PC-3 (cell line): Measurements from ENCODE around the gene UBE2E3.

Experiments used
- EZH2 ChIP-seq: fragments of 300-600 bp; sonication (generic); IDR thresholded peaks from one replicate; pipeline ENCODE4 v1.6.1; 2017; ENCODE audit warnings: antibody characterized with exemption, mild to moderate bottlenecking, low read length; ENCODE audit not compliant: unreplicated experiment
- EZH2phosphoT487 ChIP-seq: fragments of 300-600 bp; sonication (generic); IDR thresholded peaks from 2 replicates; pipeline ENCODE4 v1.6.1; 2018; ENCODE audit warnings: mild to moderate bottlenecking, antibody characterized with exemption, low read length, borderline replicate concordance
- TF ChIP-seq, protein P1 (sequence below): fragments of 300-600 bp; sonication (generic); conservative IDR thresholded peaks from 2 replicates; pipeline ENCODE4 v1.5.1; 2017; ENCODE audit warnings: antibody characterized with exemption, low read depth, mild to moderate bottlenecking, low read length

DNA sequence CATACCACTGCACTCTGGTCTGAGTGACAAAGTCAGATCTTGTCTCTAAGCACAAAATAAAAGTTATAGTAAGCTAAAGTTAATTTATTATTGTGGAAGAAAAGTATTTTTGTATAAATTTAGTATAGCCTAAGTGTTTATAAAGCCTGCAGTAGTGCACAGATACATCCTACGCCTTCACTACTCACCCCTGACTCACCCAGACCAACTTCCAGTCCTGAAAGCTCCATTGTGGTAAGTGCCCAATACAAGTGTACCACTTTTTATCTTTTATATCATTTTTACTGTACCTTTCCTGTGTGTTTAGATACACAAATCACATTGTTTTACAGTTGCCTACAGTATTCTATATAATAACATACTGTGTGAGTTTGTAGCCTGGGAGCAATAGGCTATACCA, 57.5 kb downstream of the UBE2E3 start:
- TF ChIP-seq, protein P1, sequence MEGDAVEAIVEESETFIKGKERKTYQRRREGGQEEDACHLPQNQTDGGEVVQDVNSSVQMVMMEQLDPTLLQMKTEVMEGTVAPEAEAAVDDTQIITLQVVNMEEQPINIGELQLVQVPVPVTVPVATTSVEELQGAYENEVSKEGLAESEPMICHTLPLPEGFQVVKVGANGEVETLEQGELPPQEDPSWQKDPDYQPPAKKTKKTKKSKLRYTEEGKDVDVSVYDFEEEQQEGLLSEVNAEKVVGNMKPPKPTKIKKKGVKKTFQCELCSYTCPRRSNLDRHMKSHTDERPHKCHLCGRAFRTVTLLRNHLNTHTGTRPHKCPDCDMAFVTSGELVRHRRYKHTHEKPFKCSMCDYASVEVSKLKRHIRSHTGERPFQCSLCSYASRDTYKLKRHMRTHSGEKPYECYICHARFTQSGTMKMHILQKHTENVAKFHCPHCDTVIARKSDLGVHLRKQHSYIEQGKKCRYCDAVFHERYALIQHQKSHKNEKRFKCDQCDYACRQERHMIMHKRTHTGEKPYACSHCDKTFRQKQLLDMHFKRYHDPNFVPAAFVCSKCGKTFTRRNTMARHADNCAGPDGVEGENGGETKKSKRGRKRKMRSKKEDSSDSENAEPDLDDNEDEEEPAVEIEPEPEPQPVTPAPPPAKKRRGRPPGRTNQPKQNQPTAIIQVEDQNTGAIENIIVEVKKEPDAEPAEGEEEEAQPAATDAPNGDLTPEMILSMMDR = no peak
- no peak for TF ChIP-seq EZH2phosphoT487
- TF ChIP-seq EZH2 = no peak
